GM21423 (cell line): ENCODE data around the gene FERD3L.

Experiments used
- ATAC-seq: cut with Tn5 transposase; IDR thresholded peaks from one replicate; pipeline ENCODE4 v1.9.1; 2021; ENCODE audit warnings: mild to moderate bottlenecking, moderate library complexity; ENCODE audit not compliant: unreplicated experiment

Gene FERD3L

DNA sequence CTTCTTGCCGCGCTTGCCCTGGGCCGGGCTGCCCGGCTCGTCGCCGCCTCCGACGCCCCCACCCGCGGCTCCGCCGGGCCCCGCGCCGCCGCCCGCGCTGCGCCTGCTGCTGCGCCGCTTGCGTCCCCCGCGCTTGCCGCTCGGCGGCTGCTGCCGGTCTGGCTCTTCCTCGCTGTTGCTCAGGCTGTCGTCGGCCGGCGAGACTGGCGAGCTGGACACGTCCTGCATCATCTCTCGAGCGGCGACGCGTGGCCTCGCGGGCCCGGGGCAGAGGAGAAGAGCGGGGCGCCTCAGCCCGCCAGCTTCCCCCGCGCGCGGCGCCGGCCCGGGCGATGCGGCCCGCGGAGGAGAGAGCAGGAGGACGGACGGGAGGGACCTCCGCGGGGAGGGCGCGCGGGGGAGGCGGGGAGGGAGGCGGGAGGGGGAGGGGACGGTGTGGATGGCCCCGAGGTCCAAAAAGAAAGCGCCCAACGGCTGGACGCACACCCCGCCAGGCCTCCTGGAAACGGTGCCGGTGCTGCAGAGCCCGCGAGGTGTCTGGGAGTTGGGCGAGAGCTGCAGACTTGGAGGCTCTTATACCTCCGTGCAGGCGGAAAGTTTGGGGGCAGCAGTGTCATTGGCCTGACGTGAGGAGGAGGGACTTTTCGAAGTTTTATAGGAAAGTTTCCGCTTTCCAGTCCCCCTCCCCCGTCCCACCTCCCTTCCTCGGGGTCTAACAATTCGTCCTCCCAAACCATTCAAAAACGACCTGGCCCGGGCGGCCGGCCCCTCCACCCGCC lies 27.9 kb downstream of the FERD3L start, which contains the start of gene TWIST1:
TWIST1 (minus strand) TSS at position 546 of the 779 bp plus-strand sequence; CDS start at position 231, 315 bp downstream.
- ATAC-seq = peak; percentile 36

DNA sequence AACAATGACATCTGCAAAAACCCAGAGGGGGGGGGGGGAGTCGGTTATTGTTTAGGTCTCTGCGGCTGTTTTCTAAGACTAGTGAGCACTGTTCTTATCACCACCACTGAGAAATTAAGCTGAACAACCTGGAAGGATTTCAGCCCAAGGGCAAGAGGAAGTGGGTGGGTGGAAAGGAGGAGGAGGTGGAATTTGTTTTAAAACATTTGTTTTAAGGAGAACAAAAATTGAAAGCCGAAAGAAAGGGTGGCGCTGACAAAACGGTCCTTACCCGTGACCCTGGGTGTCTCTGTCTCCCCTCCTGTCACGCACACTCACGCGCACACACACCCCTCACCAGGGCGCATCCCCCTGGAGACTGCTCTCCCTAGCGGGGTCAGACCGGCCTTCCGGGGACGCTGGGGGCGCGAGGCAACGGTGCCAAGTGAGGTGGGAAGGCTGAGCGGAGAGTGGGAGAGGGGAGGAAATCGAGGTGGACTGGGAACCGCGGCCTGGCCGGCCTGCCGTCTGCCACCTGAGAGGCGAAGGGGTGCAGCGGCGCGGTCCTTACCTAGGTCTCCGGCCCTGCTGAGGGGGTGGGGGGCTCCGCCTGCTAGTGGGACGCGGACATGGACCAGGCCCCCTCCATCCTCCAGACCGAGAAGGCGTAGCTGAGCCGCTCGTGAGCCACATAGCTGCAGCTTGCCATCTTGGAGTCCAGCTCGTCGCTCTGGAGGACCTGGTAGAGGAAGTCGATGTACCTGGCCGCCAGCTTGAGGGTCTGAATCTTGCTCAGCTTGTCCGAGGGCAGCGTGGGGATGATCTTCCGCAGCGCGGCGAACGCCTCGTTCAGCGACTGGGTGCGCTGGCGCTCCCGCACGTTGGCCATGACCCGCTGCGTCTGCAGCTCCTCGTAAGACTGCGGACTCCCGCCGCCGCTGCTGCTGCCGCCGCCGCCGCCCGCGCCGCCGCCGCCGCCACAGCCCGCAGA lies 28.8 kb downstream of the FERD3L start:
- peak; percentile 32 for ATAC-seq

DNA sequence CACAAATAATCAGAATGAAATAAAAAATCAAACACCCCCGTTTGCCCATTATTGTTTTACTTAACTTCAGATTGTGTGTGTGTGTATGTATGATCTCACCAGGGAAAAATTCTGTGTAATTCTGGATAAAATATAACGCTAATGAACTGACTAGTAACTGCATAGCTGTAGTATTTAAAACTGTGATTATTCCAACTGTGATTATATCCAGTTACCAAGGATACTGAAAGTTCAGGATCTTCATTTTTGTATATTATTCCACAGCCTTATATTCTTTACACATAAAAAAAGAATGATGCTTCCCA lies 30.7 kb downstream of the FERD3L start:
- ATAC-seq = no peak

DNA sequence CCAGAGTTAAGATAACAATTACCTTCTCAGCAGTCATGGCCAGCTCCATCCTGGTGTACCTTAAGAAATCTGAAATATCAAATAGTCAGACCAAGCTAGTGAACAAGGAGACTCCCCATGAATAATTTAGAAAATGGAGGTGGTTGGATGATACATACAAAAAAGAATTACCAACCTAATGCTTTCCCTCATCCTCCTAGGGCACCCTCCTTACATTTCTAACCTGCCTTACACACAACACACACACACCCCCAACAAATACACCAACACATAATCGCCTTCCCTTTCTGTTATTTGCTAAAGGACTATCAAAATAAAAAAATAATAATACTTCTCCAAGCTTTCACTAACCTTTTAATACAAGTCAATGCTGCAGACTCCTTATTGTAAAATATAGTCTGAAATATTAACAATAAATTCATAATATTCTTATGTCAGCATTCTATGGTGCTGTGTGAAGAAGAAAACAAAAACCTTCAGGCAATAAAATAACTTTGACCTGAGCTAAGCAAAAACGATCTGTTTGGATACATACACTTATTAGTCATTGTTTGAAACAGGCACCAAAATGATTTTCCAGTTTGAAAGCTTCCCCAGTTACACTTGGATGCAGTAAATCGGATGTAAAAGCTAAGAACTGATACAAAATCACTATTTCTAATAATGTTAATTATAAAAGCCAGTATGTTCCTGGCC lies 31.2 kb downstream of the FERD3L start:
- no peak for ATAC-seq

DNA sequence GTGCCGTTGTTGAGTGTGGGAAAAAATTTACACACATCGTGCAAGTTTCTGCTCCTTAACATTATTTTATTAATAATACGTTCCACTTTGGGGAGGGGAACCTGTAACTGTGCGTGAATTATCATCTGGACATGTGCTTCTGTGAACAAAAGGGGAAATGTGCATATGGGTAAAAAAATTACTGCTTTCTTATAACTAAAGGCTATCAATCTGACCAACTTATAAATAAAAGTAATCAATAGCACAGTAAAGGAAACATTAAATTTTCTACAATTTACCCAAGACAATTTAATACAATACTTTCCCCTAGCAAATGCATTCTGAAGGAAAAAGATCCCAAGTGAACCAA lies 32.2 kb downstream of the FERD3L start:
- no peak for ATAC-seq

DNA sequence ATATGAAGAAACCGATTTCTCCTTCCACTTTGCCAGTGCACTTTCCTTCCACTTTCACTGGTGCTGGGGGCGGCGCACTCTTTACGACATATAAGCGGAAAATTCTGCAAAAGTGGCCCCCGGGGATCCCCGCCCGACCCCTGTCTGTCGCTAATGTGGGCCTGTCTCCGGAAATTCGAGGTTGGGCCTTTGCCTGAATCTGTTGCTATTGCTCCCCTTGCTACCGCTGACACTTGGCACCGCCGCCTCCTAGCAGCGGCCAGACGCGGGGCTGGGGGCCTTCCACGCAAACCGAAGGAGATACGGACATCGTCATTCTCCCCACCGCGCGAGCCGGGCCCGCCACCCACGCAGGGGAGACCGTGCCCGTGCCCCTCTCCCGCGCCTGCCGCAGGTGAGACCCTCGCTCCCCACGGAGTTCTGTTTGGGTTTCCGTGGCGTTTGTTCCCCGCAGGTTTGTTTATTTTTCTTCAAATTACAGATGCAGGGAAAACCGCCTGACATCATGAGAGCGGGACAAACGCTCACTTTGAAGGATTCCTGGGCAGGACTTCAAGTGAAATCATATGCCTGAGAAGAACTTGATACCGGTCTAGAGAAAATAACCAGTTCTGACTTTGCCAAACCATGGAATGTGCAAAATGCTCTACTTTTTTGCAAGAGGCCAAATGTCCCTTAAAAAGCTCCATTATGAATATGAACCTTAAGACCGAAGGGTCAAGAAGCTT lies 32.8 kb downstream of the FERD3L start:
- no peak for ATAC-seq

DNA sequence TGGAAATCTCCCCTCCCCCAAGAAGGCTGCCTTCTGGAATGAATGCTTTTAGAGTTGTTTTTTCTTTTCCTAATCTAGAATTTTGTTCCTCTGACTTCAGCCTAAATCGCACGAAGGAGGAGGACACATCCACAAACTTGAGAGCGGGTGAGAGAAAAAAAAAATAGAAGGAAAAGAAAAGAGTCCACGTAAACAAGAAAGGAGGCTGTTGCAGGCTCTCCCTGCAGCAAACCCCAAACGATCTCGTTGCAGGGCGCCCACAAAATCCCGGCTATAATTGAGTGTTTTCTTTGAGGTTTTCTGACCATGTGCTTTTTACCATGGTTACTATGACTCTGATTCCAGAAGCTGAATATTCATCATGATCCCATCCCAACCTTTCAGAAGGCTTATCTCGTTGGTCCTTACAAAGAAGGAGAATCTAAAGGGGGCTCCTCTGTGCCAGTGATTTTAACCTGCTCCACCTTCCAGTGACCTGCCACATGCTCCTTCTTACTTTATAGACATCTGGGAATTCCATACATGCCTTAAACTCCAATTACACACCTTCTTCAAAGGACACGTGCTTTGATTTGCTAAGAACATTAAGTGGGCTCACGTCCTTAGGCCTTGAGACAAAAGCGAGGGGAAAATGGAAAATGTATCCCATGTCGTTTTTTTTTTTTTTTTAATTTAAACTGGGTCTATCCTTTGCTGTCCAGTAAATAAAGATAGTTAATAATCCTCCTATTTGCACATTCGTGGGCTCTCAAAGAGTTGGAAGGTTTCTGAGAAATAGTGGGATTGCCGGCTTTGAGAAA lies 33.5 kb downstream of the FERD3L start:
- no peak for ATAC-seq

DNA sequence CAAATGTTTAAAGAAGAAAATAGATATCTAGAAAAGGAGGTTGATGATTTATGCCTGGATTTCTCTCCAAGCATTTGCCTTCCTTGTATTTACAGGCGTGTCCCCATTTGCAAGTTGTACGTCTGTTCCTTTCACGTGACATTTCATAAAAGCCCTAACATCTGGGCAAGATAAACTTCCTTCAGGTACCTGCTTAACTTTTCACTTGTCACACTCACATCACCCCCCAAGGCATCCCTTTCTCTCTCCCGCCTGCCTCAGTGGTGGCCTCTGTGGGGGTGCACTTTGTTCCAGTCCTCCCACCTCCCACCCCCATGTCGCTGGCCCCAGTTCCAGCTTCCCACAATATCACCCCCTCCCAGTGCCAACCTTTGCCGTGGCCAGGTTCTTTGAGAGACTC lies 34.4 kb downstream of the FERD3L start:
- no peak for ATAC-seq

DNA sequence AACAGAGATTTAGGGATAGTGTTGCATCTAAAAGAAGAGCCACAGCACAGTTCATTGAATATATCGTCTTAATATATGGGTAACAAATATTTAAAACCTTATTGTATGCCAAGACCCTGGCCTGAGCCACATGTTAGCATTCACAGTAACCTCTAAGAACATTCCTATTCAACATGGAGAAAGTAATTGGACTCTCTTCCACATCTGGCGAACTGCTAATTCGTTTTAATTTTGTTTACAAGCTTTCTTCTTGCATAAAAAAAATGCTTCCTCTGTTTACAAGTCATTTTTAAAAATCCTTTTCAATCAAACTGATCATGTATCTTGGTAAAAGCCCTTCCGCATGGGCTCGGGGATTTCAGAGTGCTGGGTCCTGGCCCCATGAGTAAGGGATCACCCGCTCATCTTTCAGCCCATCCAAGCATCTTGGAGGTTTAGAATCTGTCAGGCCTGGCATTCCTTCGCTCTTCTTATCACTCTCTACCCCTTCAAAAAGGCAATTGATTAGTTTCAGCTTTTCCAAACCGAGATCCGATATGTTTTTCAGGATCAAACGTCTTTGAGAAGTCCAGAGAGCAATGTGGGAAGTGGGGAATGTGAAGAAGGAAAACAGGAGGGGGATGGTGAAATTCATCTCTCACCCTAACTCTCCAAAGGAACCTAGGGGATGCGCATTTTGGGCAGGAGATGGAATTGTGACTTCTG lies 35.0 kb downstream of the FERD3L start:
- ATAC-seq = no peak

DNA sequence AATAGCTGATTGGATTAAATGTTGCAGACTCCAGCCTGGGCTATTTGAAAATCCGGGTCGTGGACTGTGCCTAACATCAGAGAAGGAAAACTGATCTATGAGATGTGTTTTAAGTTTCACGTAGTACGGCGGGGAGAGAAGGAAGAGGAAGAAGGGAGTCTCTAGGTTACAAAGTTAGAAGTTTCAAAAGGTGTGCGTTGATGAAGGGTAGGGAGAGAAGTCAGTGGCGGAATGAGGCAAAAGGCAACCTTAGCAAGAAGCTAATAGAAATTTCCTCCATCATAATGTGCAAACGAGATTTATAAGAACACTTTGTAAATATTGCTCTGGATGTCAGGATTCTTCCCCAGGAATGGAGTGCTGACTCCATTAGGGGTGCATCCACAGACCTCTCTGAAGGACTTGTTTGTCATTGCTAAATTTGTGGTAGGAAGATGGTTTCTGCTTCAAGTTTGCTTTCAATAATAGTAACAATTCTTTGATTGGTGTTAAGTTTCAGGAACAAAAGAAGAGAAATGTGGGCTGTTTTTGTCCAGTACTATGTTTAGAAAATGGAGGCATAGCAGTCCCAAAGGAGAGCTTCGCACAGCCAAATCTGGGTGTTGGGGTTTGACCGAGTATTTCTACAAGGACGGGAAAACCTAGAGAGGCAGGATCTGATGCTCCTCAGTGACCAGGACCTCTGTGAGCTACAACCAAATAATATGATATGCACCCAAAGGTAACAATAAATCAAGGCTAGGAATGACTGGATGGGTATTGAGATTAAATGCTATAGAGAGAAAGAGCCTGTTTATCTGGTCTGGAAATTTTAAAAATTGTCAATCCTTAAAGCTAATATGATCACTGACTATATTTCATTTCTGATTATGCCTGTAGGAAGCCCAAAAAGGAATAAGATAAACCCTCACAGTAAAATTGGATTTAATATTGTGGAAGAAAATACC lies 35.9 kb downstream of the FERD3L start:
- no peak for ATAC-seq

DNA sequence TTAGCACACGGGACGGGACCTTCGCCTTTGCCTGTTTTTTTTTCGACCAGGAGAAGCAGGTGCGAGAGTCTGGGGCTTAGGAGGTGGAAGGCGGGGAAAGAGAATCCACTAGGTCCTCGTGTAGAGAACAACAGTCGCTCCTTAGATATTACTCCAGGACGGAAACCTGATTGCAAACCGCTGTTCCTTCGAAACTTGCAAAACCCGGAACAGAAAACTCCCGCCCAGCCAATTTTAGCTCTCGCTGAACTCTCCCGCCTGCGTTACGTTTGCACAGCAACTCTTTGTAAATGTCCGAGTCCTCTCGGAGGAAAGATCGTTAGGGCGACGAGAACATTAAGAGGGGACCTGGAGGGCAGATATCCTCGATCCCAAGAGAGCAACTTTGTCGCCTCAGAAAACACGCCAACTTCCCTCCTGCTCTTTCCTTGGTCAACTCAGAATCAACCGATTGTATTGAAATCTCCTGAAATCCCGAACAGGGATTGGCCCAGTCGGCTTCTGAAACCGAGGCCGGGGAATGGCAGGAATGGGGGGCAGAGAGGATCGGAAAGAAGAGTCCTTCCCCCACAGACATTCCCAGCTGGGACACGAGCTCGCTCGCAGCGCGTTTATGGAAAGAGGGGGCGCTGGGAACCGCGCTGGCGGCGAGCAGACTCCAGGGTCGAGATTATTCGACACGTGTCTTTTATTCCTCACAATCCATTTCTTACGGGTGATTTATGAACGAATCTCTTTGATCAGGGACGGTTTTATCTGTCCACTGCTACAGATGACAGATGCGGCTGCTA lies 37.7 kb downstream of the FERD3L start:
- ATAC-seq = no peak

DNA sequence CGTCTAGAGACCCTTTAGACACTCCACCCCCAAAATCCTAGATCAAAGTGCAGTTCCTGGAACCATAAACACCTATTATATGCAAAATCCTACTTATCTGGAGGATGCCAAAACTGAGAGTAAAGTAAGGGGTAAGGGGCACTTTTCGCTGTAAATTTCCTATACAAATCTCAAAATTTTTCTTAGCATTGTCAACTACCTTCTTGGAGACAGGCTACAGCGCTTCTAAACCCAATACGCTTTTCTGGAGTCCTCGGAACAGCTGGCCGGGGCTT lies 38.2 kb downstream of the FERD3L start:
- no peak for ATAC-seq

DNA sequence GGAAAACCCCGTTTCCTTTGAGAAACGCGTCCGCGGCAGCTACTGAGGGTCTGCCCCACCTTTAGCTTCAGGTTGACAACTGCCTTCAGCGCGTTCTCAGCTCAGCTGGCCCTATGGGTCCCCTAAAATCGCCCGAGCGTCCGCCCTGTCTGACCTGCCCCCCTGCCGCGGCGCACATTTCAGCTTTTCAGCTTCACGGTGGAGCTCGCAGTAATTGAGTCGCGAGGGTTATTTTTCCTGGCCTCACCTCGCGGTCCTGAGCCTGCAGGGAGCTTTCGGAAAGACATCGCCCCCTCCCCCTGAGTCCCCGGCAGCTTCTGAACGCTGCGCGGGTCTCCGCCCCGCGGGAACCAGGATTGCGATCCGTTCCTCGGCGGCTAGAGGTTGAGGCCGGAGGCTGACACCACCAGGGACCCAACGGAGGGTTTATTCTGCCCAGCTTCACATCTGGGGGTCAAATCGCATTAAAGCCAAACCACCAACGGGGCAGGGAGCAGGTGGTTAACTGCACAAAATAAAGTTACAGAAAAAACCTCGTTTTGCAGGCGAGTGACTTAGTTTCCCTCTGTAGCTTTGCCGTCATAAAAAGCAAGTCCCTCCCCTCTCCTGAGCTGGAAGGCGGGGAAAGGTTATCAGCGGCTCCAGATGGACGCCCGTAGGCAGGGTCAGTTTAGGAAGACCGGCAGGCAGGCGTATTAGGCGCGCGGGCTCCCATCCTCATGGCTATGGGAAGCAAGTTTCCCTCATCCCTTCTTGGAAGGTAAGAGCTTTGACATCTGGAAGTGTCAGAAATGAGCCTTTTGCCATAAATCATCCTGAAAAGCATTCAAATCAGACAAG lies 38.8 kb downstream of the FERD3L start:
- ATAC-seq = no peak

DNA sequence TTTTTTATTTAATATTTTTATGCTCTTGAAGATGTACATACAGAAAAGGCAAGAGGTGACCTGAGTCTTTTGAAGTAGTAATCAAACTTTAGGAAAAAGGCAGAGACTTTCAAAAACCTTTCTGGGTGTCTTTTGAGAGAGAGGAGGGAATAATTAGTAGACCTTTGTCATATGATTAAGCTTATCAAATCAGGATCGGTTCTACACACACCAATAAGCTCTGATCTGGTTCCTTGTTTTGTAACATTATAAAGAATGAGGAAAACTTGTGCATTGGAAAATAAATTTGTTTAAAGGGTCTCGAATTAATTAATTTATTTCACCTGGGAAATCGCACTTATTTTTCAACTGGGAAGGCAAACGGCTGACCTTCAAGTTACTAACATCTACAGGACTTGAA lies 39.7 kb downstream of the FERD3L start:
- ATAC-seq = no peak

DNA sequence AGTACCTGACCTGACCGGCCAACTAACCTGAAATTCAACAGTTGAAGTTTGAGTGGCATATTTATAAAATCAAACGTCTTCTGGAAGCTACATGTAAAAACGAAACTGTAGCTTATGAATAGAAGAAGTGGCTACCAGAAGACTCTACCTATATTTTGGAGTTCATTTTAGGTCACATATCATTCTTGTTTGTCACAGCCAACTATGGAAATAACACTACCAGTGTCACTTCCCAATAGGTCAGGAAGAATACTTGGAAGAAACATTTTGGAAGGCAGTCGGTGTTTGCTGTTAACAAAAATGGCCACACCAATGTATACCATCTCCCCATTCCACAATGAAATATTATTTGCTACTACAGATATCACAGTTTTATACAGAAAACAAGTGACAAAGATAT lies 40.4 kb downstream of the FERD3L start:
- ATAC-seq = no peak

DNA sequence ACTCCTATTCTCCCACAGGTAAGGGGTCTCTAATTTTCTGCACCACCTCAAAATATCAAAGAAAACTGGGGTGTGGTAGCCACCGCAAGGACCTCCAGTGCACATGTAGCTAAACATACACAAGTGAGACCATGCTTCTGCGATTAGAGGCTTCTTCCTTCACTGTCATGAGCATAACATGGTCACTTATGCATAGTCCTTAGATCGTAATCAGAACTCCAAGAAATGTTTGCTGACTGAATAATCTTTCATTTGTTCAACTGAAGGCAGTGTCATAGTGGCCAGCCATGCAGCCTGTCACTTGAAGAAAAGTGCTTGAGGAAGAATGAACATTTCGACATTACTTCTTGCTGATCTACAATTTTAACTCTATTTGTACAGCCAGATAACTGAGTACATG lies 42.3 kb downstream of the FERD3L start:
- ATAC-seq = no peak

DNA sequence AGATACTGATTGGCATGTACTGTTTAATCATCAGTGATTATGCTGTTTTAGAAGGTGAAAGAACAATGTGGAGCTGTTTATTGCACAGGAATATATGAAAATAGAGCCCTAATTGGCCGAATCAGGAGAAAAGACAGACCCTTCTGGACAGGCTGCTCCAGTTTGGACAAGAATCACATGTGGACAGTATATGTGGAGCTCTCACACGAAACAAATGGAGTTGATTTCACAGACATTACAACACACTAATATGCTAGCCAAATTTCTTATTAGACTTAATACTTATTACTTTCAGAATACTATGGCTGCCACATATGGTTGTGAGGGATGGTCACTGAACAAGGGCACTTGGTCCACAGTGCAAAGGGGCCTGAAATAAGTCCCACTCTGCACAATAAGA lies 43.3 kb downstream of the FERD3L start:
- no peak for ATAC-seq
